Right kidney (tissue), 1 donor: ENCODE measurements around the gene RAB9A.
A peak's percentile ranks its signal among the peaks of the same experiment; 100 is the strongest.
"Not testable (repeated sequence)": the region's sequence is repeated elsewhere in the genome, so short reads cannot be mapped to it uniquely, and the experiment has no call there.

Source experiments
- DNase-seq: peaks from one replicate; pipeline ENCODE4 v3.0.0-alpha.2; 2016

Gene RAB9A

GRCh38 chrX:13667919-13668318 lies 21.0 kb upstream of the RAB9A start:
- DNase-seq = no peak

GRCh38 chrX:13669246-13669737 lies 19.6 kb upstream of the RAB9A start:
- DNase-seq = no peak

- not testable (repeated sequence) for DNase-seq
Observed at GRCh38 chrX:13669755-13670154, 19.2 kb upstream of the RAB9A start.

GRCh38 chrX:13670197-13670596 lies 18.7 kb upstream of the RAB9A start:
- no peak for DNase-seq

- no peak for DNase-seq
Observed at GRCh38 chrX:13673016-13673415, 15.9 kb upstream of the RAB9A start.

GRCh38 chrX:13676885-13677284 lies 12.0 kb upstream of the RAB9A start:
- DNase-seq = no peak

GRCh38 chrX:13679700-13680099 lies 9.2 kb upstream of the RAB9A start:
- DNase-seq = not testable (repeated sequence)

- no peak for DNase-seq
Observed at GRCh38 chrX:13681595-13681994, 7.3 kb upstream of the RAB9A start.

- DNase-seq = no peak
Observed at GRCh38 chrX:13684361-13684760, 4.6 kb upstream of the RAB9A start.

- DNase-seq = no peak
Observed at GRCh38 chrX:13685126-13685763, 3.7 kb upstream of the RAB9A start.

- no peak for DNase-seq
Observed at GRCh38 chrX:13687203-13687602, 1.7 kb upstream of the RAB9A start.

- peak; percentile 47 for DNase-seq
Observed at GRCh38 chrX:13688384-13688957, 457 bp upstream of the RAB9A start.

GRCh38 chrX:13689741-13690211 lies 848 bp downstream of the RAB9A start:
- no peak for DNase-seq

- DNase-seq = no peak
Observed at GRCh38 chrX:13690836-13691235, 1.9 kb downstream of the RAB9A start.

- DNase-seq = no peak
Observed at GRCh38 chrX:13691841-13692371, 3.0 kb downstream of the RAB9A start.

GRCh38 chrX:13692771-13693231 lies 3.9 kb downstream of the RAB9A start:
- DNase-seq = no peak

- no peak for DNase-seq
Observed at GRCh38 chrX:13693341-13693961, 4.5 kb downstream of the RAB9A start.

- DNase-seq = no peak
Observed at GRCh38 chrX:13694359-13694758, 5.4 kb downstream of the RAB9A start.

- DNase-seq = no peak
Observed at GRCh38 chrX:13694983-13695382, 6.1 kb downstream of the RAB9A start.

GRCh38 chrX:13695601-13696115 lies 6.7 kb downstream of the RAB9A start:
- DNase-seq = no peak

GRCh38 chrX:13697455-13697854 lies 8.5 kb downstream of the RAB9A start:
- no peak for DNase-seq

GRCh38 chrX:13697976-13698375 lies 9.0 kb downstream of the RAB9A start:
- no peak for DNase-seq

- no peak for DNase-seq
Observed at GRCh38 chrX:13698432-13698831, 9.5 kb downstream of the RAB9A start.
